C4-2B (cell line): ENCODE results near the gene RNF181.

Experiments
- ZFX ChIP-seq: fragments of 450-650 bp; IDR thresholded peaks from 2 replicates; pipeline ENCODE4 v1.6.1; 2017
- TF ChIP-seq, protein P1 (sequence below): fragments of 450-650 bp; conservative IDR thresholded peaks from 2 replicates; pipeline ENCODE4 v1.5.1; 2017; ENCODE audit warnings: mild to moderate bottlenecking

DNA sequence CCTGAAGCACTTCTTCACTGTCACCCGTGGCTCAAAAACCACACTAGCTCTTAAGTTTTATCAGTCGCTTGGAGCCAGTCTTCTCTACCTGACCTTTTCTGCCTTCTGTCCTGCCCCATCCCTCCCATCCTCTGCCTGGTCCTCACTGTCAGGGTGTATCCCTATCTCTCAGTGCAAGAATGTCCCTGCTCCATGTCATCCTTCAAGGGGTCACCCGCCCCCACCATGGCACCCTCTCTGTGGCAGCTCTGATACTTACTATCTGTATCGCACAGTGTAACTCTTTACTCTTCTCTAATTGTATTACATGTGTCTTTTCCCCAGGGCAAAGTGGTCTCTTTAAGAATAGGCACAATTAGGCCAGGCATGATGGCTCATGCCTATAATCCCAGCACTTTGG is 6.9 kb upstream of the RNF181 start:
- TF ChIP-seq, protein P1, sequence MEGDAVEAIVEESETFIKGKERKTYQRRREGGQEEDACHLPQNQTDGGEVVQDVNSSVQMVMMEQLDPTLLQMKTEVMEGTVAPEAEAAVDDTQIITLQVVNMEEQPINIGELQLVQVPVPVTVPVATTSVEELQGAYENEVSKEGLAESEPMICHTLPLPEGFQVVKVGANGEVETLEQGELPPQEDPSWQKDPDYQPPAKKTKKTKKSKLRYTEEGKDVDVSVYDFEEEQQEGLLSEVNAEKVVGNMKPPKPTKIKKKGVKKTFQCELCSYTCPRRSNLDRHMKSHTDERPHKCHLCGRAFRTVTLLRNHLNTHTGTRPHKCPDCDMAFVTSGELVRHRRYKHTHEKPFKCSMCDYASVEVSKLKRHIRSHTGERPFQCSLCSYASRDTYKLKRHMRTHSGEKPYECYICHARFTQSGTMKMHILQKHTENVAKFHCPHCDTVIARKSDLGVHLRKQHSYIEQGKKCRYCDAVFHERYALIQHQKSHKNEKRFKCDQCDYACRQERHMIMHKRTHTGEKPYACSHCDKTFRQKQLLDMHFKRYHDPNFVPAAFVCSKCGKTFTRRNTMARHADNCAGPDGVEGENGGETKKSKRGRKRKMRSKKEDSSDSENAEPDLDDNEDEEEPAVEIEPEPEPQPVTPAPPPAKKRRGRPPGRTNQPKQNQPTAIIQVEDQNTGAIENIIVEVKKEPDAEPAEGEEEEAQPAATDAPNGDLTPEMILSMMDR: no peak
- no peak for TF ChIP-seq ZFX
